GM19023 (cell line): Measurements from ENCODE around the gene CX3CL1.

ENCODE experiments used
- ATAC-seq: cut with Tn5 transposase; IDR thresholded peaks from one replicate; pipeline ENCODE4 v1.9.1; 2021; ENCODE audit warnings: mild to moderate bottlenecking, moderate library complexity; ENCODE audit not compliant: unreplicated experiment

CX3CL1 gene

GRCh38 chr16:57430955-57431354, 58.7 kb downstream of the CX3CL1 start:
- ATAC-seq, result no peak

GRCh38 chr16:57432505-57432904, 60.2 kb downstream of the CX3CL1 start:
- no peak for ATAC-seq

GRCh38 chr16:57432989-57433388, 60.7 kb downstream of the CX3CL1 start:
- ATAC-seq, result no peak

GRCh38 chr16:57434003-57434402, 61.7 kb downstream of the CX3CL1 start:
- no peak for ATAC-seq
